Right hindlimb (tissue), 1 donor: ENCODE data around the gene KCNA1.

ENCODE experiments used
- DNase-seq: peaks from one replicate; pipeline ENCODE4 v3.0.0-alpha.2; 2018

Gene KCNA1

DNA sequence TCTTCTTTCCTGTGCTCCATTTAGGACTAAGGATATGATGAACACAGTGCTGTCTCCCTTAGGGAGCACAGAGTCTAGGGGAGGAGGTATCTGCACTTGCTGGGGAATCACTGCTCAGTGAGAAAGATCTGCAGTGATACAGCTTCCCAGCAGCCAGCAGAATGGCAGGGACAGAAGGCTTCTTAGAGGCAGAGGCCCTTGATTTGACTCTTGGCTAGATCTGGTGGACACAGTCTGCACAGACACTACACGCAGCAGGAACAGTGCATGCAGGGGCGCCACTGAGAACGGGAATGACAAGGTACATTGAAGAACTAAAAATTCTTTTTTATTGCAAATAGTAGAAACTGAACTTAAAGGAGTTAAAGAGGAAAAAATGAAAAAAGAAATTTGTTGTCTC, 51.6 kb downstream of the KCNA1 start:
- DNase-seq = no peak

DNA sequence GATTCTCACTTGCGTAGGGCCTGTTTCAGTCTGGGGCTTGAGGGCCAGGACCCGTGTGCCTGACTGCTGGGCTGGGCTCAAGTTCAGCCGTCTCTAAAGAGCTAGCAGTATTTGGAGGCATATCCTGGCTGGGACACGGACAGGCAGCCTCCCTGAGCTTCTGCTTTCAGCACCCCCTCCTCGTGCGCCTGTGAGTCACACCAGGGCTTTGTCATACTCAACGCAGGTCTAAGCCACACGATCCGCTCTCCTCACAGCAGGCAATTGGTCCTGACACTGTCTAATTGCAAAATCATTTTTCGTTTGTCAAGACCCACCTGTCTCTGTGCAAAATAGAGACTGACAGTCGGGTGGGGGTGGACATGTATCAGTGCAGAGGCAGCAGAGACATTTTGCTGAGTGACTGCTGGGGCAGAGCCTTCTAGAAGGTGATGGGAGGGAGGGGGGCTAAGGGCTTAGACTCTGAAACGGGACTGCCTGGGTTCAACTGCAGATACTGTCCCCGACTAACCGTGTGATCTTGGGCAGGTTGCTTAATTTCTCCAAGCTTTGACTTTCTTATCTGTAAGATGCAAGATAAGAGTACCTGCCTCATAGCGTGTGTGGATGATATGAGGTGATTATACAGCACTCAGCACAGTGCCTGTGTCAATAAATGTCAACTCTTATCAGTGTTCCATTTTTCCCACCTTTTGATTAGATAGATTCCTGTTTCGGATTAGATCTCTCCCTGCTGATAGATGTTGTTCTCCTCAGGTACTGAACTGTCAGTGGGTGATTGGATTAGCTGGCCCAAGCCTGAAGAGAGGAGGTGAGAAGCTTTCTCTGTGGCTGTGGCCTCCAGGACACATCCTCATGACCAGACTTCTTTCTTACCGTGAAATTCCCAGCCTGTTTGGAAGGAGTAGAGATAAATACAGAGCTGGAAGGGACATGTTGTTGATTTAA, 53.1 kb downstream of the KCNA1 start:
- DNase-seq = no peak
